Right lobe of liver (tissue), 6 donors: ENCODE results near the gene ADCY5. TPM values are rescaled to one million over a fixed set of nuclear protein-coding genes. Genes with fewer than 3 reads are reported as not detected.
A peak's percentile ranks its signal among the peaks of the same experiment; 100 is the strongest.

ENCODE experiments used
- ATAC-seq, 4 donors: fragments of 200-7000 bp; cut with Tn5 transposase; one replicate each; pipeline ENCODE4 v1.9.1; 2020; ENCODE audit warnings: mild to moderate bottlenecking in 4 of 4, moderate library complexity in 4 of 4
- DNase-seq, 3 donors: peaks; one replicate each; pipeline ENCODE4 v3.0.0-alpha.2; 2020
- H3K27ac ChIP-seq, 3 donors: fragments of 200-600 bp; one replicate each; pipeline ENCODE4 v1.8.0; 2022
- H3K27me3 ChIP-seq, 2 donors: fragments of 200-600 bp; one replicate each; pipeline ENCODE4 v1.8.0; 2022
- H3K36me3 ChIP-seq, 4 donors: fragments of 200-600 bp; sonication (generic) in 1 of 4; one replicate each; pipeline versions ENCODE4 v1.5.1 to v1.8.0; 2017 to 2022; ENCODE audit warnings: control low read depth in 1 of 4
- H3K4me1 ChIP-seq, 4 donors: fragments of 200-600 bp; sonication (generic) in 1 of 4; one replicate each; pipeline versions ENCODE4 v1.5.1 to v1.8.0; 2017 to 2022; ENCODE audit warnings: control low read depth in 1 of 4
- H3K4me3 ChIP-seq, 3 donors: fragments of 200-600 bp; one replicate each; pipeline ENCODE4 v1.8.0; 2022
- H3K9me3 ChIP-seq, 4 donors: fragments of 200-600 bp; sonication (generic) in 1 of 4; one replicate each; pipeline versions ENCODE4 v1.5.1 to v1.8.0; 2017 to 2022; ENCODE audit warnings: control low read depth in 1 of 4
- POLR2A ChIP-seq: fragments of 450-650 bp; IDR thresholded peaks from one replicate; pipeline ENCODE4 v1.6.1; 2017; ENCODE audit warnings: antibody characterized with exemption, mild to moderate bottlenecking
- WGBS: methylation state at CpG from one replicate; pipeline ENCODE4 v1.1.6; 2018; ENCODE audit warnings: low coverage, low lambda C conversion rate; ENCODE audit not compliant: insufficient coverage; ENCODE audit errors: missing lambda C conversion rate; 5-methylcytosine and 5-hydroxymethylcytosine counted together
- intact Hi-C, 2 donors: fragments of 100-400 bp; cut with DNase I; formaldehyde crosslinking; loops; one replicate each; pipeline versions ENCODE4 v1.11.2 to v1.14.1; 2022
- total RNA-seq, 6 experiments: library from RNA; depleted of rRNA in 2 of 6; stranded (reverse); fragments of >200 nt in 2 of 6; fragmentation: NEBNext Ultra II Directional in 3 of 6; extraction: Animal tissue kit (Norgen Biotek cat#: 25700) in 3 of 6; gene quantifications; one replicate each; pipeline versions ENCODE4 v1.1.0 to v1.2.4, GENCODE V29; 2016 to 2023
- TF ChIP-seq, protein P1 (sequence below), 4 donors: fragments of 200-600 bp in 3 of 4; fragments of 450-650 bp in 1 of 4; IDR thresholded peaks; one replicate each; pipeline versions ENCODE4 v1.5.1 to v1.8.0; 2016 to 2022; ENCODE audit warnings: antibody characterized with exemption in 4 of 4, mild to moderate bottlenecking in 2 of 4
- donor health status: DM: no; HTN: yes; CAD: no.
- donor health status: DM: no; HTN: no; CAD: no.
- donor health status: DM: no; HTN: no; CAD: no.
- donor health status: DM: no; HTN: yes; CAD: no.
- donor health status: DM: no; HTN: yes; CAD: no.

Gene ADCY5
- total RNA-seq, 6 experiments from 2014 or later = 1.9 to 3.7 (median 2.7) TPM

GRCh38 chr3:123365450-123366143 is 83.3 kb downstream of the ADCY5 start:
- Histone ChIP-seq H3K27me3 (no peaks in the 10 kb centered on the region), H3K4me3 (no peak overlapping the region), H3K27ac (no peak overlapping the region), H3K9me3 (no peaks in the 10 kb centered on the region), H3K4me1 (no peaks in the 10 kb centered on the region), H3K36me3 (no peaks in the 10 kb centered on the region)
- no peak for DNase-seq
- 72% methylated on average over 5 of the region's 6 CpGs for WGBS
- TF ChIP-seq, protein P1, sequence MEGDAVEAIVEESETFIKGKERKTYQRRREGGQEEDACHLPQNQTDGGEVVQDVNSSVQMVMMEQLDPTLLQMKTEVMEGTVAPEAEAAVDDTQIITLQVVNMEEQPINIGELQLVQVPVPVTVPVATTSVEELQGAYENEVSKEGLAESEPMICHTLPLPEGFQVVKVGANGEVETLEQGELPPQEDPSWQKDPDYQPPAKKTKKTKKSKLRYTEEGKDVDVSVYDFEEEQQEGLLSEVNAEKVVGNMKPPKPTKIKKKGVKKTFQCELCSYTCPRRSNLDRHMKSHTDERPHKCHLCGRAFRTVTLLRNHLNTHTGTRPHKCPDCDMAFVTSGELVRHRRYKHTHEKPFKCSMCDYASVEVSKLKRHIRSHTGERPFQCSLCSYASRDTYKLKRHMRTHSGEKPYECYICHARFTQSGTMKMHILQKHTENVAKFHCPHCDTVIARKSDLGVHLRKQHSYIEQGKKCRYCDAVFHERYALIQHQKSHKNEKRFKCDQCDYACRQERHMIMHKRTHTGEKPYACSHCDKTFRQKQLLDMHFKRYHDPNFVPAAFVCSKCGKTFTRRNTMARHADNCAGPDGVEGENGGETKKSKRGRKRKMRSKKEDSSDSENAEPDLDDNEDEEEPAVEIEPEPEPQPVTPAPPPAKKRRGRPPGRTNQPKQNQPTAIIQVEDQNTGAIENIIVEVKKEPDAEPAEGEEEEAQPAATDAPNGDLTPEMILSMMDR (IDR thresholded peaks at IDR 0.05) = peak; percentile 27 to 44 (median 34)
- no peak for TF ChIP-seq POLR2A
- intact Hi-C loops = no loop called here
- ATAC-seq = peak; percentile 46 to 79 (median 64)

- H3K4me1 ChIP-seq = no peaks in the 10 kb centered on the region
- WGBS = 65% methylated on average over 3 of the region's 4 CpGs
- no peaks in the 10 kb centered on the region for H3K27me3 ChIP-seq
- H3K36me3 ChIP-seq = no peaks in the 10 kb centered on the region
- no peak for ATAC-seq
- intact Hi-C loops = no loop called here
- no peaks in the 10 kb centered on the region for H3K9me3 ChIP-seq
- TF ChIP-seq, protein P1 (IDR thresholded peaks at IDR 0.05) = no peak
- TF ChIP-seq POLR2A = no peak
- H3K27ac ChIP-seq = no peak overlapping the region
- no peak overlapping the region for H3K4me3 ChIP-seq
- no peak for DNase-seq
Measured at GRCh38 chr3:123361071-123361470, 87.8 kb downstream of the ADCY5 start.

GRCh38 chr3:123357275-123357674 is 91.6 kb downstream of the ADCY5 start:
- Histone ChIP-seq H3K27me3 (no peaks in the 10 kb centered on the region), H3K4me1 (no peaks in the 10 kb centered on the region), H3K4me3 (no peak overlapping the region), H3K36me3 (no peaks in the 10 kb centered on the region), H3K9me3 (no peaks in the 10 kb centered on the region), H3K27ac (no peak overlapping the region)
- TF ChIP-seq, protein P1 (IDR thresholded peaks at IDR 0.05) = no peak
- no peak for TF ChIP-seq POLR2A
- 78% methylated on average over 3 of the region's 3 CpGs for WGBS
- intact Hi-C loops = no loop called here
- no peak for DNase-seq
- ATAC-seq = no peak

DNA sequence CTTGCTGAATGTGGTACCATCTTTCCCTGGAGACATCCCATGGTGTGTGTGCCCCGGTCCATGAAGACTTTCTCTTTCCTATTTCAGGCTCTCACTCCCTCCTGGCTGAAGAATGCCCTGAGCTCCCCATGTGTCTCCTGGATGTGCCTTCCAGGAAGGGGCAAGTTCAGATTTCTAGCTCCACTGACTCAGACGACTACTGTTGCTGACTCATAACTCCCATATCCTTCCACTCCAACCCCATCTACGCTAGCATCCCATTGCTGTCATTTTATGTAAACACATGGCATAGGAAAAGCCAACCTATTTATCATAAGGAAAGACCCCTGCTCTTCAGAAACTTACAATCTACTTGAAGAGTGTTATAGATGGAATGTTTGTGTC is 95.0 kb downstream of the ADCY5 start:
- ATAC-seq (no peak), DNase-seq (no peak)
- H3K9me3 ChIP-seq = no peaks in the 10 kb centered on the region
- TF ChIP-seq, protein P1 (IDR thresholded peaks at IDR 0.05) = no peak
- no peak for TF ChIP-seq POLR2A
- intact Hi-C loops = no loop called here
- H3K27ac ChIP-seq = no peak overlapping the region
- 59% methylated on average over 3 of the region's 3 CpGs for WGBS
- H3K4me1 ChIP-seq = no peaks in the 10 kb centered on the region
- no peaks in the 10 kb centered on the region for H3K36me3 ChIP-seq
- H3K27me3 ChIP-seq = no peaks in the 10 kb centered on the region
- H3K4me3 ChIP-seq = no peak overlapping the region
